Mesenteric fat pad (tissue), 1 donor: ENCODE measurements around the gene SNX25. TPM values are rescaled to one million over a fixed set of nuclear protein-coding genes. Genes with fewer than 3 reads are reported as not detected.

ENCODE experiments used
- DNase-seq: peaks from one replicate; pipeline ENCODE4 v3.0.0-alpha.2; 2020; ENCODE audit warnings: low spot score
- total RNA-seq: library from RNA; stranded (reverse); fragmentation: NEBNext Ultra II Directional; extraction: Animal tissue kit (Norgen Biotek cat#: 25700); gene quantifications from one replicate; pipeline ENCODE4 v1.2.1, GENCODE V29; 2021
- donor health status: DM: yes; HTN: yes; CAD: no.

Gene SNX25
- total RNA-seq, 1 donor from 2014 or later: 15.5 TPM

- DNase-seq: no peak
Measured at GRCh38 chr4:185259719-185260118, 50.3 kb downstream of the SNX25 start.

GRCh38 chr4:185261946-185262345 is 52.5 kb downstream of the SNX25 start:
- no peak for DNase-seq

- DNase-seq: no peak
Measured at GRCh38 chr4:185263419-185263818, 54.0 kb downstream of the SNX25 start.

- DNase-seq: no peak
Measured at GRCh38 chr4:185265942-185266341, 56.5 kb downstream of the SNX25 start.

GRCh38 chr4:185269286-185269685 is 59.9 kb downstream of the SNX25 start:
- no peak for DNase-seq

GRCh38 chr4:185270037-185270436 is 60.6 kb downstream of the SNX25 start:
- DNase-seq: no peak

- DNase-seq: no peak
Measured at GRCh38 chr4:185270885-185271284, 61.5 kb downstream of the SNX25 start.

GRCh38 chr4:185272245-185272644 is 62.8 kb downstream of the SNX25 start:
- no peak for DNase-seq

GRCh38 chr4:185275501-185275900 is 66.1 kb downstream of the SNX25 start:
- no peak for DNase-seq

GRCh38 chr4:185276036-185276435 is 66.6 kb downstream of the SNX25 start:
- no peak for DNase-seq

GRCh38 chr4:185278716-185279115 is 69.3 kb downstream of the SNX25 start:
- DNase-seq: no peak

GRCh38 chr4:185280608-185281007 is 71.2 kb downstream of the SNX25 start:
- DNase-seq: no peak

- DNase-seq: no peak
Measured at GRCh38 chr4:185282968-185283367, 73.6 kb downstream of the SNX25 start.

- DNase-seq: no peak
Measured at GRCh38 chr4:185283723-185284122, 74.3 kb downstream of the SNX25 start.

GRCh38 chr4:185285632-185286393 is 76.4 kb downstream of the SNX25 start:
- DNase-seq: no peak

- no peak for DNase-seq
Measured at GRCh38 chr4:185286571-185286970, 77.2 kb downstream of the SNX25 start.

- DNase-seq: no peak
Measured at GRCh38 chr4:185287031-185287430, 77.6 kb downstream of the SNX25 start.

- no peak for DNase-seq
Measured at GRCh38 chr4:185290018-185290607, 80.7 kb downstream of the SNX25 start.

- DNase-seq: no peak
Measured at GRCh38 chr4:185290656-185291055, 81.3 kb downstream of the SNX25 start.

- DNase-seq: no peak
Measured at GRCh38 chr4:185293202-185293601, 83.8 kb downstream of the SNX25 start.

- DNase-seq: no peak
Measured at GRCh38 chr4:185296665-185297460, 87.5 kb downstream of the SNX25 start.

- no peak for DNase-seq
Measured at GRCh38 chr4:185298728-185299430, 89.5 kb downstream of the SNX25 start.
